Measurements from ENCODE around the gene VN1R4. TPM values are rescaled to one million over a fixed set of nuclear protein-coding genes. Genes with fewer than 3 reads are reported as not detected.
"Not testable (repeated sequence)": the region's sequence is repeated elsewhere in the genome, so short reads cannot be mapped to it uniquely, and the experiment has no call there.

VN1R4 gene, protein sequence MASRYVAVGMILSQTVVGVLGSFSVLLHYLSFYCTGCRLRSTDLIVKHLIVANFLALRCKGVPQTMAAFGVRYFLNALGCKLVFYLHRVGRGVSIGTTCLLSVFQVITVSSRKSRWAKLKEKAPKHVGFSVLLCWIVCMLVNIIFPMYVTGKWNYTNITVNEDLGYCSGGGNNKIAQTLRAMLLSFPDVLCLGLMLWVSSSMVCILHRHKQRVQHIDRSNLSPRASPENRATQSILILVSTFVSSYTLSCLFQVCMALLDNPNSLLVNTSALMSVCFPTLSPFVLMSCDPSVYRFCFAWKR
- not detected in 2 replicates for total RNA-seq (2014; rRNA removed; shearing (Covaris generic); ENCODE audit: low replicate concordance)

DNA sequence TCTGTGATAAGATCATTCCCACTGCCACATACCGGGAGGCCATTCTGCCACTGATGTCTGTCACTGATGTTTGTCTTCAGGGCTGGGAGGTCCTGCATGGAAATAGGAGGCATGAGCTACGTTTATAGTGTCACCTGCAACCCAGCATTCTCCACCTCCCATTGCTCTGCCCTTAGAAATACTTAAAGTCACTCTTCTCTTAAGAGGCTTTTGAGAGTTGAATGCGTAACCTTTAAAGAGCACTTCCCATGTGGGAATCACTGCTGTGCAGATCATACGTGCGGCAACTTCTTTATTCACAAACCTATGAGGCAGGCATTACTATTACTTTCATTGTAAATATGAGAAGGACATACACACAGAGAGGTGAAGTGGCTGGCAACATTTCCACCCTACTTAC is at the start of gene VN1R4:
Gene VN1R4 (minus strand): TSS at position 101 of the 400 bp plus-strand sequence. CDS start 58 bp downstream, at position 43.
- H3K9me2 ChIP-seq (replicated peaks; ENCODE audit: insufficient read depth, low read length); H3K36me3 ChIP-seq (ENCODE audit: insufficient read depth, low read length); H3K4me2 ChIP-seq (ENCODE audit: low read depth, low read length, poor library complexity, severe bottlenecking); H4K20me1 ChIP-seq (ENCODE audit: insufficient read depth, low read depth, low read length); DNase-seq; H3K9me3 ChIP-seq (ENCODE audit: low read length); H3K4me3 ChIP-seq (ENCODE audit: low read length); H2AFZ ChIP-seq (ENCODE audit: low read length); H3K9ac ChIP-seq (ENCODE audit: low read length); H3K27ac ChIP-seq (ENCODE audit: low read length); H3K4me1 ChIP-seq (ENCODE audit: low read length); H3K79me2 ChIP-seq (ENCODE audit: low read length): not testable (repeated sequence)
- H3K27me3 ChIP-seq (ENCODE audit: low read length) = peaks cover 10% of the 10 kb centered on the region; the same call in 1 of the 2 replicates

DNA sequence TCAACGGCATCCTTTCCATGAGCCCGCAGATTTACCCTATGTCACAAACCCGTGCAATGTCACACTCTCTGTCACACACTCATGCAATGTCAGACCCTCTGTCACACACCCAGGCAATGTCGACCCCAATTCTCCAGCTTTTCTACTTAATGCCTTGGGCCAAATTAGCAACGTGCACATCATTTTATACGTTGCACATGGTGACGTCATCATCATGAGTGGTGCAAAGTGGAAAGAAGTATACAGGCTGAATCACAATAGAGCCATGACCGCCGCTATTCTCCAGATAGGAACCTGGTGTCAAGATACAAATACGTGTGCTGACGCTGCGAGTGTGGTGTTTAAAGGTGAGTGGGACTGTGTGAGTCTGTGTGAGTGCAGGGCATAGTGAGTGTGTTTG is 44.4 kb upstream of the VN1R4 start:
- Histone ChIP-seq H3K36me3 (ENCODE audit: insufficient read depth, low read length) (no peaks in the 10 kb centered on the region), H3K4me2 (ENCODE audit: low read depth, low read length, poor library complexity, severe bottlenecking) (no peak overlapping the region), H3K27ac (ENCODE audit: low read length) (no peak overlapping the region), H2AFZ (ENCODE audit: low read length) (no peak overlapping the region), H3K79me2 (ENCODE audit: low read length) (no peaks in the 10 kb centered on the region), H3K9me2 (replicated peaks; ENCODE audit: insufficient read depth, low read length) (no peaks in the 10 kb centered on the region), H3K4me1 (ENCODE audit: low read length) (no peaks in the 10 kb centered on the region), H3K27me3 (ENCODE audit: low read length) (no peaks in the 10 kb centered on the region), H4K20me1 (ENCODE audit: insufficient read depth, low read depth, low read length) (no peaks in the 10 kb centered on the region), H3K4me3 (ENCODE audit: low read length) (no peak overlapping the region), H3K9ac (ENCODE audit: low read length) (no peak overlapping the region), H3K9me3 (ENCODE audit: low read length) (no peaks in the 10 kb centered on the region)
- no peak for DNase-seq

DNA sequence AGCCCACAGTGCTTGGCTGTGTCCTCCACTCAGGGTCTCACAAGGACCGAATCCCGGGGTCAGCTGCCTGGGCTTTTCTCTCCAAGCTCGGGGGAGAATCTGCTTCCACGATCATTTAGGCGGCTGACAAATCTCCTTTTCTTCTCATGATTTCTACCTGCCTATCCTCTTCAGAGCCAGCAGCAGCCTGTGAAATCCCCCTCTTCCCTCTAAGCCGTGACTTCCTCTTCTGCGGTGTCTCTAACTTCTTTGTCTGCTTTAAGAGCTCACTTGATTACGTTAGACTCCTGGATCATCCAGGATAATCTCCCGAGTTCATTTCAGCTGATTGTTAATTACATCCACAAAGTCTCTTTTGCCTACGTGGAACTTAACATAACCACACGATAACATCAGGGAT is 43.5 kb upstream of the VN1R4 start:
- H3K4me2 ChIP-seq (ENCODE audit: low read depth, low read length, poor library complexity, severe bottlenecking) = no peak overlapping the region
- no peak for DNase-seq
- no peaks in the 10 kb centered on the region for H3K36me3 ChIP-seq (ENCODE audit: insufficient read depth, low read length)
- H3K79me2 ChIP-seq (ENCODE audit: low read length) = no peaks in the 10 kb centered on the region
- no peaks in the 10 kb centered on the region for H4K20me1 ChIP-seq (ENCODE audit: insufficient read depth, low read depth, low read length)
- H3K9me2 ChIP-seq (replicated peaks; ENCODE audit: insufficient read depth, low read length) = no peaks in the 10 kb centered on the region
- H3K9me3 ChIP-seq (ENCODE audit: low read length) = no peaks in the 10 kb centered on the region
- H3K9ac ChIP-seq (ENCODE audit: low read length) = no peak overlapping the region
- no peak overlapping the region for H3K4me3 ChIP-seq (ENCODE audit: low read length)
- no peak overlapping the region for H3K27ac ChIP-seq (ENCODE audit: low read length)
- H3K27me3 ChIP-seq (ENCODE audit: low read length) = no peaks in the 10 kb centered on the region
- no peak overlapping the region for H2AFZ ChIP-seq (ENCODE audit: low read length)
- no peaks in the 10 kb centered on the region for H3K4me1 ChIP-seq (ENCODE audit: low read length)

DNA sequence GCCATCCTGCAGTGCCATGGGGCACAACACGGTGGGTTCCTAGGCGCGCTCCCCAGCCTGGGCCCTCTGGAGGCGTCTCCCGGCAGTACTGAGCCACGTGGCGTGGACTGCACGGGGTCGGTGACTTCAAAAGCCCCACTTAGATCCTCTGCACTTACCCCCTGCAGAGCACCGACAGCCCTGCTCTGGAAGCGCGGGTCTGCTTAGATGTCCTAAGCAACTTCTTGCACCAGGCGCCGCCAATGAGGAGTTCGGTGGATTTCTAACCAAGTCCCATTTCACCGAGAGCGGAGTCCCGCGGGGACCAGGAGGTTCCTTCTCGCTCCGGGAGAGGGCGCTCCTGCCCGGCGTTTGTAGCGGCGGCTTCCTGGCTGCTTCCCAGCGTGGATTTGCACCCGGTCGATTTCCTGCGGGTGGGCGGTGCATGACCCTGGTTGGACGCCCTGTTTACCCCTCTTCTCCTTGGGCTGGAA is 40.9 kb upstream of the VN1R4 start:
- no peak overlapping the region for H3K4me2 ChIP-seq (ENCODE audit: low read depth, low read length, poor library complexity, severe bottlenecking)
- H3K9me3 ChIP-seq (ENCODE audit: low read length) = no peaks in the 10 kb centered on the region
- no peak overlapping the region for H3K27ac ChIP-seq (ENCODE audit: low read length)
- no peaks in the 10 kb centered on the region for H3K79me2 ChIP-seq (ENCODE audit: low read length)
- H3K36me3 ChIP-seq (ENCODE audit: insufficient read depth, low read length) = no peaks in the 10 kb centered on the region
- no peak for DNase-seq
- H4K20me1 ChIP-seq (ENCODE audit: insufficient read depth, low read depth, low read length) = no peaks in the 10 kb centered on the region
- H3K9me2 ChIP-seq (replicated peaks; ENCODE audit: insufficient read depth, low read length) = no peaks in the 10 kb centered on the region
- H3K4me1 ChIP-seq (ENCODE audit: low read length) = no peaks in the 10 kb centered on the region
- no peaks in the 10 kb centered on the region for H3K27me3 ChIP-seq (ENCODE audit: low read length)
- no peak overlapping the region for H2AFZ ChIP-seq (ENCODE audit: low read length)
- H3K4me3 ChIP-seq (ENCODE audit: low read length) = no peak overlapping the region
- H3K9ac ChIP-seq (ENCODE audit: low read length) = no peak overlapping the region

DNA sequence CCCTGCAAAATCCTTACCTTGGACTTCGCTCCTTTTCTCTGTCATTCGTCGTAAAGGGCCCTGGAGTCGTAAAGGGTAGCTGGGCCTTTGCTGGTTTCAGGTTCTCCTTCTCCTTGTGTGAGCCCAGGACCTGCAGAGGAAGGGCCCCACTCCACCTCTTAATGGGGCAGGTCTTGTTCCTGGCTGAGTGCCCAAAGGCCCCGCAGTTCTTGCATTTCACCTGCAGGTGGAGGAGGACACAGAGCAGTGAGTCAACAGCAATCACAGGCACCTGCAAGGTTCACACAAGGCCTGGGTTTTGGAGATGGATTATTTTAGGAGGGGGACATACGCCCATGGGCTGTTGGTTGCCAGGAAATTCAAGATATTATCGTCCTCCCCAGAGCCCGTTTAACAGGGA is 33.8 kb upstream of the VN1R4 start:
- H2AFZ ChIP-seq (ENCODE audit: low read length); H3K4me2 ChIP-seq (ENCODE audit: low read depth, low read length, poor library complexity, severe bottlenecking); H3K27me3 ChIP-seq (ENCODE audit: low read length); H3K9me2 ChIP-seq (replicated peaks; ENCODE audit: insufficient read depth, low read length); H3K9ac ChIP-seq (ENCODE audit: low read length); H3K36me3 ChIP-seq (ENCODE audit: insufficient read depth, low read length); H3K4me1 ChIP-seq (ENCODE audit: low read length); H3K79me2 ChIP-seq (ENCODE audit: low read length); H4K20me1 ChIP-seq (ENCODE audit: insufficient read depth, low read depth, low read length); H3K9me3 ChIP-seq (ENCODE audit: low read length); H3K27ac ChIP-seq (ENCODE audit: low read length); H3K4me3 ChIP-seq (ENCODE audit: low read length): not testable (repeated sequence)
- peak; percentile 69 for DNase-seq

DNA sequence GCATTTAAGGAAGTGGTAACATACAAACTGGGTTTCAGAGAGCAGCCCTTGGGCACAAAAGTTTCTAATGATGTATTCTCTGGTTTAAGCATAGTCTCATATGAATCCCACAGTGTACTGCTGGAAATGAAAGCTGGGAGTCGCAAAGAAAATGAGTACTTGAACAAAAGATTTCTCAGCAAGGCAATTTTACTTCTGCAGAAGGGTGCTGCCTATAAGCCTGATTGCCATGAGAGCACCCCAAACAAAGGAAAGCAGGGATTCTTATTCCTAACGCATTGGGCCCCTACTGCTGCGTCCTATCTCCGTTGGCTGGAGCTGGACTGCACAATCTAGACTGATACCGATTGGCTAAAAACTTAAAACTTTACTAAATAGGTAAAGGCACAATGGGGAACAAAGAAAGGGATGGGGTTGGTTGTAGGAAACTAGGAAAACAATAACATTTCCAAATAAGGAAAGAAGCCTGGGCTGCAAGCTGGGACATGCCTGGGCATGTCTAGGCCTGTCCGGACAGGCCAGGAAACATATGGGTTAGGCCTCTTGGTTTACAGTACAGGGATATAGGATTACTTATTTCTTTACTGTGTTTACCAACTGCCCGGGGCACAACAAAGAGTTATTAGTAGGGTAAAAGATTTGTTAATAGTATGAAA is 27.4 kb upstream of the VN1R4 start:
- no peak for DNase-seq
- H3K9ac ChIP-seq (ENCODE audit: low read length) = no peak overlapping the region
- H3K27ac ChIP-seq (ENCODE audit: low read length) = no peak overlapping the region
- peaks cover 25% of the 10 kb centered on the region for H3K9me3 ChIP-seq (ENCODE audit: low read length)
- no peaks in the 10 kb centered on the region for H3K9me2 ChIP-seq (replicated peaks; ENCODE audit: insufficient read depth, low read length)
- no peak overlapping the region for H3K4me2 ChIP-seq (ENCODE audit: low read depth, low read length, poor library complexity, severe bottlenecking)
- no peaks in the 10 kb centered on the region for H3K79me2 ChIP-seq (ENCODE audit: low read length)
- no peak overlapping the region for H3K4me3 ChIP-seq (ENCODE audit: low read length)
- no peaks in the 10 kb centered on the region for H4K20me1 ChIP-seq (ENCODE audit: insufficient read depth, low read depth, low read length)
- H3K36me3 ChIP-seq (ENCODE audit: insufficient read depth, low read length) = 0 out of 2 replicates have a peak, but pooled peaks cover 4% of the 10 kb centered on the region
- no peaks in the 10 kb centered on the region for H3K4me1 ChIP-seq (ENCODE audit: low read length)
- no peak overlapping the region for H2AFZ ChIP-seq (ENCODE audit: low read length)
- H3K27me3 ChIP-seq (ENCODE audit: low read length) = no peaks in the 10 kb centered on the region

DNA sequence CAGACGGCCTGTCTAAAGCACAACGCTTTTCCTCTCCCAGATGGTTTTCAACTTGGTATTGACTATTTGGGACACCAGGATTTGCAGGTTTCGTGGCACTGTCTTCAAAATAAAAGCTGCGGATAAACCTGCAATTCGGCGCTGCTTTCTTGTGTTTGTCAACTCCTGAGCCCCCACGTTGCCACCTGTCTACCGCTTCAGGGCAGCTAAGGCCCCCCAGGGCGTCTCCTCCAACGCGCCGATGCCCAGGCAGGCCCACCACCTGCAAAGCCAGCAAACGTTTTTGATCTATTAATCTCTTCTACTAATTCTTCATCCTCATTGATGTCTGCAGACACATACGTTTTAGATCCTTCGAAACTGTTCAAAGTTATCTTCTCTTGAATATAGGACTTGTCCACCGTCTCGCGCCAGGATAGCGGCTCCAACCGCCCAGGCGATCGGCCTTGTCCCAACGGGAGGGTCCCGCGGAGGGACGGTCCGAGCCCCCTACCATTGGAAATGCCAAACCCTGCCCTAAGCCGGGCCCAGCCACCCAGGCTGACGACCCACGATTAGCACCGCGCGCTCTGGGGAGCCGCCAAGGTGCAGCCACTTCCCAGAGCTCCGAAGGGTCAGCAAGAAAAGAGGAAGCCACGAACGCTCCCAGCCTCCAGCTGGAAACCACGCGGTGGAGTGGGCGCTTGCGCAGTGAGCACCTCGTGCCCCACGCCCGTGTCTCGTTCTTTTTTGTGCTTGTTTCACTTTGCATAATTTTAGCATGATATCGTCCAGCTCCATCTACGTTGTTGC is 23.4 kb upstream of the VN1R4 start:
- Histone ChIP-seq H3K4me2 (ENCODE audit: low read depth, low read length, poor library complexity, severe bottlenecking) (no peak overlapping the region), H4K20me1 (ENCODE audit: insufficient read depth, low read depth, low read length) (no peaks in the 10 kb centered on the region), H3K9me3 (ENCODE audit: low read length) (peaks cover 23% of the 10 kb centered on the region), H3K79me2 (ENCODE audit: low read length) (no peaks in the 10 kb centered on the region), H3K9ac (ENCODE audit: low read length) (no peak overlapping the region), H2AFZ (ENCODE audit: low read length) (no peak overlapping the region), H3K4me1 (ENCODE audit: low read length) (no peaks in the 10 kb centered on the region), H3K27ac (ENCODE audit: low read length) (no peak overlapping the region), H3K36me3 (ENCODE audit: insufficient read depth, low read length) (0 out of 2 replicates have a peak, but pooled peaks cover under 1% of the 10 kb centered on the region), H3K9me2 (replicated peaks; ENCODE audit: insufficient read depth, low read length) (no peaks in the 10 kb centered on the region), H3K4me3 (ENCODE audit: low read length) (no peak overlapping the region), H3K27me3 (ENCODE audit: low read length) (no peaks in the 10 kb centered on the region)
- DNase-seq = no peak

DNA sequence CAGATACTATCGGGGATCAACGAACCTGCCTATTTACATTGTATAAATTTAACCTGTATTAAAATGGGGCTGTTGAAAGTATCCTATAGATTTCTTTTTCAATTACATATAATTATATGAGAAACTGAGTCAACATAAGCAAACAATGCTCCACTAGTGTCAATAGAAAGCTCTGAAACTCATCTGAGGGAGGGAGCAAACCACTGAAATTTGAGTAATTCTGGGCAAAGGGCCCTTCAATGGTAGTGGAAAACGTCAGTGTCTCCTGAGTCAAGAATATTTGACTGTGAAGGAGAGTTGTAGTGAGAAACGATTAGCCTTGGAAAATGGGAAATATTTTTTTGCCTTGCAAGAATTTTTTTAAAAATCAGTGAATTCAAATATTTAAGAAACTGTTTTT is 17.6 kb upstream of the VN1R4 start:
- Histone ChIP-seq H3K27me3 (ENCODE audit: low read length) (no peaks in the 10 kb centered on the region), H3K4me3 (ENCODE audit: low read length) (no peak overlapping the region), H3K9me2 (replicated peaks; ENCODE audit: insufficient read depth, low read length) (no peaks in the 10 kb centered on the region), H3K4me2 (ENCODE audit: low read depth, low read length, poor library complexity, severe bottlenecking) (no peak overlapping the region), H3K79me2 (ENCODE audit: low read length) (no peaks in the 10 kb centered on the region), H3K9ac (ENCODE audit: low read length) (no peak overlapping the region), H3K9me3 (ENCODE audit: low read length) (no peaks in the 10 kb centered on the region), H2AFZ (ENCODE audit: low read length) (no peak overlapping the region), H3K4me1 (ENCODE audit: low read length) (no peaks in the 10 kb centered on the region), H3K36me3 (ENCODE audit: insufficient read depth, low read length) (no peaks in the 10 kb centered on the region), H4K20me1 (ENCODE audit: insufficient read depth, low read depth, low read length) (no peaks in the 10 kb centered on the region), H3K27ac (ENCODE audit: low read length) (no peak overlapping the region)
- no peak for DNase-seq
